HG03097 (cell line): Measurements from ENCODE around the gene PNLDC1.
A peak's percentile ranks its signal among the peaks of the same experiment; 100 is the strongest.

Source experiments
- ATAC-seq: cut with Tn5 transposase; IDR thresholded peaks from one replicate; pipeline ENCODE4 v1.9.1; 2021; ENCODE audit not compliant: unreplicated experiment, low FRiP score

Gene PNLDC1, protein sequence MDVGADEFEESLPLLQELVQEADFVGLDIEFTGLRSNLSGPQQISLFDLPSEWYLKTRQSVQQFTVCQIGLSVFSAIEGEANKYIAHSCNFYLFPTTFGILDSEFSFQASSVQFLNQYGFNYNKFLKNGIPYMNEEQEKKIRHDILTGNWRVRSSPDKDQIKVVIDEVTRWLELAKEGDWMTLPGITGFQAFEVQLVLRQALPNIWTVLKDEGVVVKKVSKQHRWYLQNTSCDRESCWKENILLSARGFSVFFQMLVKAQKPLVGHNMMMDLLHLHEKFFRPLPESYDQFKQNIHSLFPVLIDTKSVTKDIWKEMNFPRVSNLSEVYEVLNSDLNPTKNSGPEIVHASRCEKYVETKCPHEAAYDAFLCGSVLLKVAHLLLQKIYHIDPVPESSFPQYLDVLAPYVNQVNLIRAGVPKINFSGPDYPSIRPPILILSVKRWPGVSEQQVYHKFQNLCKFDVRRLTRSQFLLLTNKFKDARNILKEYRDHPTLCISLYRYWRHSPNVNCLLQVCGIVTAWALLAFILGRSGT

GRCh38 chr6:159800141-159800865, at the start of gene PNLDC1:
PNLDC1 (plus strand) TSS chr6:159800276; CDS start chr6:159800308, 32 bp downstream.
- no peak for ATAC-seq

GRCh38 chr6:159751448-159751847, 48.6 kb upstream of the PNLDC1 start:
- ATAC-seq, result no peak

GRCh38 chr6:159753081-159753872, 46.8 kb upstream of the PNLDC1 start:
- ATAC-seq, result no peak

GRCh38 chr6:159754401-159754800, 45.7 kb upstream of the PNLDC1 start:
- no peak for ATAC-seq

DNA sequence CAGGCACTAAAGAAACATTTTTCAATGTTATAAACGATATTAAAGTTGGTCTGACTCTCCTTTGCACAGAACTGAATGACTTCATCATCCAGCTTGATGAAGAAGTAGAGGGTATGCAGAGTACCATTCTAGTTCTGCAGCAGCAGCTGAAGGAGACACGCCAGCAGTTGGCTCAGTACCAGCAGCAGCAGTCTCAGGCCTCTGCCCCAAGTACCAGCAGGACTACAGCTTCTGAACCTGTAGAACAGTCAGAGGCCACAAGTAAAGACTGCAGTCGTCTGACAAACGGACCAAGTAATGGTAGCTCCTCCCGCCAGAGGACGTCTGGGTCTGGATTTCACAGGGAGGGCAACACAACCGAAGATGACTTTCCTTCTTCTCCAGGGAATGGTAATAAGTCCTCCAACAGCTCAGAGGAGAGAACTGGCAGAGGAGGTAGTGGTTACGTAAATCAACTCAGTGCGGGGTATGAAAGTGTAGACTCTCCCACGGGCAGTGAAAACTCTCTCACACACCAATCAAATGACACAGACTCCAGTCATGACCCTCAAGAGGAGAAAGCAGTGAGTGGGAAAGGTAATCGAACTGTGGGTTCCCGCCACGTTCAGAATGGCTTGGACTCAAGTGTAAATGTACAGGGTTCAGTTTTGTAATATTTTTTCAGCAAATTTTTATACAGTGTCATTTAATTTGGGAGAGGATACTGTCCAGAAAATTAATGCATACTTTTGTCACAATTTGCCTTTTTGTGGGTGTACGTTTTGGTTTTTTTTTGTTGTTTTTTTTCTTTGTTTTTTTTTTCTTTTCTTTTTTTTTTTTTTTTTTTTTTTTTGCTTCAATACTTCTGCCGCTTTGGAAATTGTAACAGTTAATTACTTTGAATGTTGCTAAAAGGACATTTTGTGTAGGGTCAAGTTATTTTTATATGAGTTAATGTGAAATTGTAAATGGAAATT, 44.8 kb upstream of the PNLDC1 start:
- ATAC-seq, result no peak

- no peak for ATAC-seq
These were observed 43.6 kb upstream of the PNLDC1 start for GRCh38 chr6:159756508-159756907.

DNA sequence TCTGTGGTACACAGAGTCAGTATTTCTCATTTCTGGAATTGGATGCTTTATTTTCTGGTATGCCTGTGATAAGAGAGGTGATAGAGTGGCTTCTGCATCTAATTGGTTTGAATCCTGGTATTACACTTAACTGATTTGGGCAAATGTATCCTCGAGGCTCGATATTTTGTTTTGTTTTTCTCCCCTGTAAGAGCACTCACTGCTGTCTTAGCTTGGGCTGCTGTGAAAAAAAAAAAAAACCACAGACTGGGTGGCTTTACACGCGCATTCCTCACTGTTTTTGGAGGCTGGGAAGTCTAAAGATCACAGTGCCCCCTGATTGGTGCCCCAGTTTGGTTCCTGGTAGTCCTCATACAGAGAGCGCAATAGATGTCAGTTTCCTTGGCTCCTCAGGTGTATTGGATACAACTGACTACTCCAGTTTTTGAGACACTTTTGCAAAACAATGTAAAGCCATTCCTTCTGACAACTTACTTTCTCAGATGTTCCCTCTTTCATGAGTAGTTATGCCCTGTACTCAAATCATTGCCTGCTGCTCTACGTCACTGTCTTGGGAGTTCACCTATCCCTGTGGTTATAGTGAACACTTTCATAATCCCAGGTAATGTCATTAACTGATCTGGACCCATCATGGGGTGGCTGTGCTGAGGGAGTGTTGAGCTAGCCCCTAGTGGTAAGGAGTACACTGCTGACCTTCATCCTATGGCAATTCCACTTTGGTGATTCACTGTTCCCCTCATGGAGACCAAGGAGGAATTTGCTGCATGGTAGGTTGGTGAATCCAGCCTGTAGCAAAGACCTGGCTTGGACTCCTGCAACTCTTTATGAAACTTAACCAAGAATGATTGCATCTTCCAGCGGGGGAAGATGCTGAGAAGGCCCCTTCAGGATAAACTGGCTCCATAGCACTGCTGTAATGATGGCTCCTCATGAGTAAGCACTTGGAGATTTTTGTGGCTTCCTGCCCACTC, 41.8 kb upstream of the PNLDC1 start:
- ATAC-seq, result no peak

DNA sequence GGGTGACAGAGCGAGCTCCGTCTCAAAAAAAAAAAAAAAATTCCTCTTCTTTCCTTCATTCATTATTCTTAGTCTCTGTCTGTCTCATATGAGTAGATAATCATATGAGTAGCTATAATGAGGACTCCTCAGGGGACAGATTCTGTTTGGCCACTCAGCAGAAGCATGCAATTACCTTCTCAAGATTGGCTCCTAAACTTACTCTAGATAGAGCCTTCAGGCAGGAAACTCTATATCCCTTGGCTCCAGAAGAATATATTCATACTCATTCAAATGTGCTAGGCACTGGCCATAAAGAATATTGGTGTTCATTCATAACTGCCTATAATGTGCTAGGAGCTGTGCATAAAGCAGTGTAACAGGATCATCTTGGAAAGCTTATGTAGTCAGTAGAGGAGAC, 40.4 kb upstream of the PNLDC1 start:
- ATAC-seq, result no peak

- no peak for ATAC-seq
These were observed 39.4 kb upstream of the PNLDC1 start for GRCh38 chr6:159760602-159761057.

DNA sequence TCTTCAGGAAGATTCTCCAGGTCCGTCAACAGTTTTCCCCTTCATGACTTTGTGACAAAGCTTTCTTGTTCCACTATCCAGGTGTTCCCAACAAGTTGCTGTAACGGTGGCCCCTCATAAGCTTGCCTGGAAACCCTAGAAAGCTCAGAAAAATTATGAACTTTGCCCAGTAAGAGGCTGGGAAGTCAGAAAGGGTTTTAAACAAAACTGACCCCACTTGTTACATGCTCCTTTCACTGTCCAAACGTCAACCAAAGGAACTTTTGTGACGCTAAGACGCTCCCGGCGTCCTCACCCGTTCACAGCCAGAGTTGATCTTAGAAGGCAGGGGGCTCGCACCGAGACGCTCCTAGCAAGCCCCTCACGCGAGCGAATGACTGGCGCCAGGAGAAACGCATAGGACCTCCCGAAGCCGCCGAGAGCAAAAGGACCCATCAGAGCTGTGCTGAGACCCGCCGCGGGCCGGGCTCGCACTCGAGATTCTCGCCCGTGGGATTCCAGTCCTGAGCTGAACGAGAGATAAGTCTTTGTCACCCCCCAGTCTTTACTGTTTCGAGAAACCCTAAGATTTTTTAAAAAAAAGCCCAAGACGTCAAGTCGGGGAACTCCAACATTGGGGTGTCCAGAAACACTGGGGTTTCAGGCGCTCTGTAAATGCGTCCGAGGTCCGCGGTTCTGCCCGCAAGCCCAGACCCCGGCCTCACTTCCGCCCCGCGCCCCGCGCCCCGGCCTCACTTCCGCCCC, 38.8 kb upstream of the PNLDC1 start:
- ATAC-seq, result peak; percentile 1

DNA sequence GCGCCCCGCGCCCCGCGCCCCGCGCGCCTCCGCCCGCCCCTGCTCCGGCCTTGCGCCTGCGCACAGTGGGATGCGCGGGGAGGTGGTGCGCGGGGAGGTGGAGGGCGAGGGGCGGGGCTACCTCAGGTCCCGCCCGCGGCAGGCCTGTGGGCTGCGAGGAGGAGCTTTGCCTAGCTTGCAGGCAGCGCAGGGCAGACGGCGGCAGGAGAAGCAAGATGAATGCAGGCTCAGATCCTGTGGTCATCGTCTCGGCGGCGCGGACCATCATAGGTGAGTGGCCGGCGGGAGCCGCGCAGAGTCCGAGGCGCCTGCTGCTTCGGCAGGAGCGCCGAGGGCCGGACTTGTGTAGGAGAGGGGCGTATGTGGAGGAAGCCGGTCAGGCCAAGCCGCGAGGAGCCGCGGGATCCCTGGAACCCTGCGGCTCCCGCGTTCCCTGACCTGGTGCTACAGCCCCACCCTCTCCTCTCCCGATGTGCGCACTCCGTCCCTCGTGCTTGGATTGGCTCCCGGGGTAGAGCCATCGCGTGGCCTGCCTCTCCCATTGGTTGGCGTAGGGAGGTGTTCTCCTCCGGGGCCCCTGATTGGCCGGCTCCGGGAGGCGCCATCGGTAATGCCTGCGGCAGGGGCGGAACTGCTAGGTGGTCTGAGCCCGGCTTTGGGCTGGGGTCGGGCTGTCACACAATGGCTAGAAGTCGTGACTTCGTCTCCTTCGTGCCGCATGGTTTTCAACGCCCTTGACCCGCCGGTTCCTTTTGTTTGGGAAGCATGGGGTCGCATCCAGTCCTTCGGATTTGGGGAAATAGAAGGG, 38.0 kb upstream of the PNLDC1 start, which contains the start of gene ACAT2:
TSS of gene ACAT2 (plus strand) at position 173 of the 808 bp plus-strand sequence. CDS start at position 216, 43 bp downstream.
- peak; percentile 97 for ATAC-seq

GRCh38 chr6:159762681-159763293, 37.3 kb upstream of the PNLDC1 start:
- no peak for ATAC-seq

GRCh38 chr6:159766906-159767305, 33.2 kb upstream of the PNLDC1 start:
- no peak for ATAC-seq

DNA sequence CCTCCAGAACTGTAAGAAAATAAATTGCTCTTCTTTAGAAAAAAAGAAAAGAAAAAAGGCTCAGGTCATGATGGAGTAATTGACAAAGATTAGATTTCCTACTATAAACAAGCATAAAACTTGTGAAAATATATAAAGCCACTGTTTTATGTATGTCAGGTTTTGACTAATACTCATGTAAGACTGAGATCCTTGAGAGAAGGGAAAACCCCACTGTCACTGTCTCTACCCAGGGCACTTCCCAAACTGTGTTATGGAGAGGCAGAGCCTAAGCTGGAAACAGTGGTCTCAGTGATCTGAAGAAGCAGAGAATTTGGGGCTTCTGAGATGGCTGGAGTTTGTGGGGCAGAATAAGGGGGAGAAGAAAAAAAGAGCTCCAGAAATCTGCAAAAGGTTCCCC, 30.6 kb upstream of the PNLDC1 start:
- ATAC-seq, result no peak

- ATAC-seq, result no peak
These were observed 27.9 kb upstream of the PNLDC1 start for GRCh38 chr6:159772196-159772595.

- ATAC-seq, result no peak
These were observed 22.7 kb upstream of the PNLDC1 start for GRCh38 chr6:159777240-159777904.
